Measurements from ENCODE around the gene DMP1. TPM values are rescaled to one million over a fixed set of nuclear protein-coding genes. Genes with fewer than 3 reads are reported as not detected.

Gene DMP1
- total RNA-seq, 1 donor from 2014 or later: 0.13 TPM

GRCh38 chr4:87697272-87697671, 47.2 kb downstream of the DMP1 start:
- H3K36me3 Mint-ChIP-seq (ENCODE audit: low read depth, unreplicated experiment): peaks cover 14% of the 10 kb centered on the region
- H3K4me3 Mint-ChIP-seq (ENCODE audit: unreplicated experiment): no peak overlapping the region
- H3K27ac Mint-ChIP-seq (ENCODE audit: unreplicated experiment): no peak overlapping the region
- no peaks in the 10 kb centered on the region for H3K4me1 Mint-ChIP-seq (ENCODE audit: unreplicated experiment)
- DNase-seq (ENCODE audit: low spot score): no peak
- peaks cover 5% of the 10 kb centered on the region for H3K27me3 Mint-ChIP-seq (ENCODE audit: unreplicated experiment)
- no peak for TF ChIP-seq CTCF (IDR thresholded peaks at IDR 0.05; ENCODE audit: unreplicated experiment)
- H3K9me3 Mint-ChIP-seq (ENCODE audit: unreplicated experiment): peaks cover 12% of the 10 kb centered on the region

GRCh38 chr4:87697945-87698344, 47.9 kb downstream of the DMP1 start:
- Mint-ChIP-seq H3K9me3 (ENCODE audit: unreplicated experiment) (peaks cover 11% of the 10 kb centered on the region), H3K36me3 (ENCODE audit: low read depth, unreplicated experiment) (peaks cover 12% of the 10 kb centered on the region), H3K4me1 (ENCODE audit: unreplicated experiment) (no peaks in the 10 kb centered on the region), H3K4me3 (ENCODE audit: unreplicated experiment) (no peak overlapping the region), H3K27ac (ENCODE audit: unreplicated experiment) (no peak overlapping the region), H3K27me3 (ENCODE audit: unreplicated experiment) (peaks cover 4% of the 10 kb centered on the region)
- no peak for TF ChIP-seq CTCF (IDR thresholded peaks at IDR 0.05; ENCODE audit: unreplicated experiment)
- no peak for DNase-seq (ENCODE audit: low spot score)

- DNase-seq (ENCODE audit: low spot score): no peak
- peaks cover 4% of the 10 kb centered on the region for H3K27me3 Mint-ChIP-seq (ENCODE audit: unreplicated experiment)
These were observed 48.3 kb downstream of the DMP1 start for GRCh38 chr4:87698394-87698793.

GRCh38 chr4:87704001-87704400, 53.9 kb downstream of the DMP1 start:
- no peak overlapping the region for H3K27ac Mint-ChIP-seq (ENCODE audit: unreplicated experiment)
- no peak overlapping the region for H3K4me3 Mint-ChIP-seq (ENCODE audit: unreplicated experiment)
- H3K4me1 Mint-ChIP-seq (ENCODE audit: unreplicated experiment): no peaks in the 10 kb centered on the region
- no peak for TF ChIP-seq CTCF (IDR thresholded peaks at IDR 0.05; ENCODE audit: unreplicated experiment)
- no peaks in the 10 kb centered on the region for H3K27me3 Mint-ChIP-seq (ENCODE audit: unreplicated experiment)
- no peaks in the 10 kb centered on the region for H3K9me3 Mint-ChIP-seq (ENCODE audit: unreplicated experiment)
- no peak for DNase-seq (ENCODE audit: low spot score)
- H3K36me3 Mint-ChIP-seq (ENCODE audit: low read depth, unreplicated experiment): no peaks in the 10 kb centered on the region

More at GRCh38 chr4:87698394-87698793, 48.3 kb downstream of the DMP1 start:
- Mint-ChIP-seq H3K36me3 (ENCODE audit: low read depth, unreplicated experiment) (peaks cover 8% of the 10 kb centered on the region), H3K4me1 (ENCODE audit: unreplicated experiment) (no peaks in the 10 kb centered on the region), H3K9me3 (ENCODE audit: unreplicated experiment) (peaks cover 6% of the 10 kb centered on the region), H3K27ac (ENCODE audit: unreplicated experiment) (no peak overlapping the region), H3K4me3 (ENCODE audit: unreplicated experiment) (no peak overlapping the region)
- TF ChIP-seq CTCF (IDR thresholded peaks at IDR 0.05; ENCODE audit: unreplicated experiment): no peak

GRCh38 chr4:87707279-87707918, 57.3 kb downstream of the DMP1 start:
- TF ChIP-seq CTCF (IDR thresholded peaks at IDR 0.05; ENCODE audit: unreplicated experiment): no peak
- no peaks in the 10 kb centered on the region for H3K36me3 Mint-ChIP-seq (ENCODE audit: low read depth, unreplicated experiment)
- no peaks in the 10 kb centered on the region for H3K4me1 Mint-ChIP-seq (ENCODE audit: unreplicated experiment)
- H3K4me3 Mint-ChIP-seq (ENCODE audit: unreplicated experiment): no peak overlapping the region
- no peak overlapping the region for H3K27ac Mint-ChIP-seq (ENCODE audit: unreplicated experiment)
- H3K9me3 Mint-ChIP-seq (ENCODE audit: unreplicated experiment): no peaks in the 10 kb centered on the region
- DNase-seq (ENCODE audit: low spot score): no peak
- H3K27me3 Mint-ChIP-seq (ENCODE audit: unreplicated experiment): no peaks in the 10 kb centered on the region

Other genes with a start within 250 kb of the DMP1 start
- gene NUDT9, start 227.7 kb upstream of the DMP1 start, total RNA-seq (ENCODE audit: unreplicated experiment): 16.6 TPM
- gene SPARCL1, start 120.9 kb upstream of the DMP1 start, total RNA-seq (ENCODE audit: unreplicated experiment): 3.3 TPM
- gene DSPP, start 41.8 kb upstream of the DMP1 start, total RNA-seq (ENCODE audit: unreplicated experiment): not detected
- gene IBSP, start 149.3 kb downstream of the DMP1 start, total RNA-seq (ENCODE audit: unreplicated experiment): not detected
- not detected for gene MEPE, start 182.7 kb downstream of the DMP1 start, total RNA-seq (ENCODE audit: unreplicated experiment)

Data from endothelial cell (in vitro differentiated cells).